ENCODE measurements around the gene RNASE11.

DNA sequence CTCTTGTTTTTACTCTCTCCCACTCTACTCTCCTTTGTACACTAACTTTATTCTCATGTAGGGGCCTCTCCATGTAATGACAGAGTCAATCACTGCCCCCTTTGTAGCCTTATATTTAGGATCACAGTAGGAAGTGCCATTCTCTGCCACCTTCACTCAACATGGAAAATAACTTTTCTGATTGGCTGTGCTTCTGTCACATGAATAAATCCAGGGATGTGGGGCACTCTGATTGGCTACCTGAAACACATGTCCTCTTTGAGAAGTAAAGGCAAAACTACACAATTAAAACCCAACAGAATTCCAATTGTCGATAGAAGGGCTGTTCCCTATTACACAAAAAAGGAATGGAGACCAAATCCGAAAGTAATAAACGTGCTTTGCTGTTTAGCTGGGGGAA lies 26.8 kb downstream of the RNASE11 start, which contains the start of gene RNASE9:
- TF ChIP-seq, protein P1, sequence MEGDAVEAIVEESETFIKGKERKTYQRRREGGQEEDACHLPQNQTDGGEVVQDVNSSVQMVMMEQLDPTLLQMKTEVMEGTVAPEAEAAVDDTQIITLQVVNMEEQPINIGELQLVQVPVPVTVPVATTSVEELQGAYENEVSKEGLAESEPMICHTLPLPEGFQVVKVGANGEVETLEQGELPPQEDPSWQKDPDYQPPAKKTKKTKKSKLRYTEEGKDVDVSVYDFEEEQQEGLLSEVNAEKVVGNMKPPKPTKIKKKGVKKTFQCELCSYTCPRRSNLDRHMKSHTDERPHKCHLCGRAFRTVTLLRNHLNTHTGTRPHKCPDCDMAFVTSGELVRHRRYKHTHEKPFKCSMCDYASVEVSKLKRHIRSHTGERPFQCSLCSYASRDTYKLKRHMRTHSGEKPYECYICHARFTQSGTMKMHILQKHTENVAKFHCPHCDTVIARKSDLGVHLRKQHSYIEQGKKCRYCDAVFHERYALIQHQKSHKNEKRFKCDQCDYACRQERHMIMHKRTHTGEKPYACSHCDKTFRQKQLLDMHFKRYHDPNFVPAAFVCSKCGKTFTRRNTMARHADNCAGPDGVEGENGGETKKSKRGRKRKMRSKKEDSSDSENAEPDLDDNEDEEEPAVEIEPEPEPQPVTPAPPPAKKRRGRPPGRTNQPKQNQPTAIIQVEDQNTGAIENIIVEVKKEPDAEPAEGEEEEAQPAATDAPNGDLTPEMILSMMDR (IDR thresholded peaks at IDR 0.05), result no peak
- TF ChIP-seq POLR2A (IDR thresholded peaks at IDR 0.05), result no peak
